ENCODE results near the gene ID4. TPM values are rescaled to one million over a fixed set of nuclear protein-coding genes. Genes with fewer than 3 reads are reported as not detected.

Gene ID4
- total and polyA plus RNA-seq, 2 of the 8 experiments (the other 6 are each of a cell fraction or from before 2014, with no cell fraction given) = 2.0 to 8.3 TPM

DNA sequence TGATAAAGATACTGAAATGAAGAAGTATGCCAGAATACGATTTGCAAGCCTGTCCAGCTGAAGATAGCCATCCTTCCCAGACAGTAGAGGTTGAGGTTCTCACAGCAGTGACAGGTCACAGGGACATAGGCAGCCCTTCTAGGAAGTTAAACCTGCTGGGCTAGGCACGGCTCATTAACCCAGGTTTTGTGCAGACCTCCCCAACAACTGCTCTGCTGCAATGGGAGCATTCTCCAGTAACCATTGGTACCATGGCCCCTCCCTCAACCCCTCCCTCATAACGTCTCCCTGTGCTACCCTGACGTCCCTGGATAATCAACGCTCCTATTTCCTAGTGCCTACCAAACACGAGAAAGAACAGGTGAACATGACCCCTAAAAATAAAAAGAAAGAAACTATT is 15.8 kb downstream of the ID4 start:
- H3K4me1 ChIP-seq (replicated peaks in 1 of 4; ENCODE audit: control insufficient read depth in 3 of 4, insufficient read depth in 4 of 4, low read length in 3 of 4) = peaks cover 4 to 6% (median 5%) of the 10 kb centered on the region in 4 experiments; a peak in 6 of 7 replicates
- H3K27me3 ChIP-seq (replicated peaks in 1 of 4; ENCODE audit: control insufficient read depth in 3 of 4, extremely low read depth in 1 of 4, insufficient read depth in 3 of 4, low read length in 3 of 4) = no peaks in the 10 kb centered on the region
- H3K23me2 ChIP-seq (ENCODE audit: low read depth, low read length) = no peaks in the 10 kb centered on the region
- FAIRE-seq = no peak
- H3K18ac ChIP-seq (ENCODE audit: extremely low read depth, low read length) = no peak overlapping the region
- no peak overlapping the region for H4K5ac ChIP-seq (ENCODE audit: insufficient read length, low read depth, low read length)
- H3K4me3 ChIP-seq (ENCODE audit: extremely low read depth in 1 of 4, insufficient read depth in 2 of 4, low read depth in 3 of 4, low read length in 4 of 4) = no peak overlapping the region
- no peak overlapping the region for H3K4me2 ChIP-seq (ENCODE audit: insufficient read depth in 1 of 2, low read depth in 2 of 2, low read length in 2 of 2)
- no peak overlapping the region for H2BK15ac ChIP-seq (ENCODE audit: low read length)
- no peak overlapping the region for H2BK120ac ChIP-seq (replicated peaks; ENCODE audit: low read depth, low read length)
- no peak overlapping the region for H4K8ac ChIP-seq (ENCODE audit: extremely low read depth, insufficient read depth, low read length)
- H3K23ac ChIP-seq (ENCODE audit: insufficient read length) = no peak overlapping the region
- no peaks in the 10 kb centered on the region for H3K79me2 ChIP-seq (ENCODE audit: control insufficient read depth in 1 of 2, insufficient read depth in 2 of 2, low read length in 2 of 2)
- H3K27ac ChIP-seq (ENCODE audit: low read depth, low read length) = no peak overlapping the region
- H3K9ac ChIP-seq (replicated peaks in 1 of 4; ENCODE audit: extremely low read depth in 1 of 4, low read depth in 3 of 4, low read length in 3 of 4) = no peak overlapping the region
- H2BK5ac ChIP-seq (ENCODE audit: low read depth, low read length) = no peak overlapping the region
- H4K91ac ChIP-seq (replicated peaks; ENCODE audit: insufficient read length, low read length) = no peak overlapping the region
- H3K4ac ChIP-seq (replicated peaks; ENCODE audit: insufficient read length, low read depth, low read length) = no peak overlapping the region
- 93% methylated on average over 6 of the region's 6 CpGs; no CpG with 5 or more reads in 1 of the 2 experiments for WGBS, 2 experiments (ENCODE audit: extremely low coverage in 1 of 2, insufficient coverage in 1 of 2, insufficient read length in 1 of 2, insufficient replicate concordance in 2 of 2, low coverage in 1 of 2, low lambda C conversion rate in 2 of 2, missing lambda C conversion rate in 1 of 2)
- POLR2A ChIA-PET (ENCODE audit: partially characterized antibody) = interaction anchor here (8.0 kb wide), 1 partner anchor 16 kb away, joined by 48 read pairs; the partner anchor contains the start of gene ID4
- DNase-seq (ENCODE audit: low read depth in 1 of 2, low spot score in 2 of 2) = no peak
- no peaks in the 10 kb centered on the region for H3K36me3 ChIP-seq (ENCODE audit: control insufficient read depth in 2 of 4, insufficient read depth in 4 of 4, low read length in 3 of 4)
- H4K20me1 ChIP-seq (replicated peaks in 1 of 2; ENCODE audit: control insufficient read depth in 1 of 2, insufficient read depth in 2 of 2, low read length in 2 of 2) = no peaks in the 10 kb centered on the region
- no peaks in the 10 kb centered on the region for H3K79me1 ChIP-seq (ENCODE audit: low read depth, low read length)
- H3K56ac ChIP-seq (replicated peaks; ENCODE audit: insufficient read length, low read depth, low read length) = no peak overlapping the region
- H2AFZ ChIP-seq (ENCODE audit: low read length) = no peak overlapping the region
- H3K9me3 ChIP-seq (ENCODE audit: insufficient read depth in 2 of 2, low read depth in 1 of 2, low read length in 1 of 2) = no peaks in the 10 kb centered on the region
- H2BK12ac ChIP-seq (ENCODE audit: low read depth, low read length) = no peak overlapping the region
- H2BK20ac ChIP-seq (ENCODE audit: low read length) = no peak overlapping the region
- CTCF ChIA-PET (ENCODE audit: partially characterized antibody) = interaction anchor here (1.0 to 2.7 kb wide), 7 partner anchors 10 to 829 kb away, joined by 3 to 9 read pairs (median 4); no protein-coding TSS in a partner anchor
- no peak overlapping the region for H2AK5ac ChIP-seq (ENCODE audit: low read depth, low read length)
- no peak overlapping the region for H3K14ac ChIP-seq (ENCODE audit: insufficient read length)
- TF ChIP-seq JUND (IDR thresholded peaks at IDR 0.05; ENCODE audit: low read length) = no peak
- no peak for TF ChIP-seq NRF1 (IDR thresholded peaks at IDR 0.05; ENCODE audit: low read depth, low read length)
- no peak for TF ChIP-seq BRCA1 (IDR thresholded peaks at IDR 0.05; ENCODE audit: low read depth, low read length)
- no peak for TF ChIP-seq CTBP2 (IDR thresholded peaks at IDR 0.05; ENCODE audit: borderline replicate concordance, insufficient read depth, insufficient read length, low read length)
- no peak for TF ChIP-seq TCF12 (IDR thresholded peaks at IDR 0.05; ENCODE audit: low read depth, low read length)
- TF ChIP-seq KDM5A (IDR thresholded peaks at IDR 0.05; ENCODE audit: low read length) = no peak
- no peak for TF ChIP-seq EZH2 (IDR thresholded peaks at IDR 0.05; ENCODE audit: low read depth, low read length, severe bottlenecking)
- TF ChIP-seq GABPA (IDR thresholded peaks at IDR 0.05; ENCODE audit: borderline replicate concordance, insufficient read depth, low read length) = no peak
- no peak for TF ChIP-seq CHD1 (IDR thresholded peaks at IDR 0.05; ENCODE audit: low read depth, low read length)
- TF ChIP-seq ZNF274 (IDR thresholded peaks at IDR 0.05; ENCODE audit: borderline replicate concordance, extremely low read depth, low read length) = no peak
- TF ChIP-seq RAD21 (IDR thresholded peaks at IDR 0.05 in 1 of 2, conservative IDR thresholded peaks at IDR 0.05 in 1 of 2; ENCODE audit: low read depth in 2 of 2, low read length in 2 of 2) = no peak
- TF ChIP-seq RFX5 (IDR thresholded peaks at IDR 0.05; ENCODE audit: borderline replicate concordance, low read depth, low read length) = no peak
- TF ChIP-seq NANOG (IDR thresholded peaks at IDR 0.05; ENCODE audit: insufficient read depth, low read depth, low read length, poor library complexity, severe bottlenecking) = no peak
- TF ChIP-seq KDM4A (IDR thresholded peaks at IDR 0.05; ENCODE audit: low read depth, low read length, severe bottlenecking) = no peak

All from H1 (cell line).